GM19455 (cell line): ENCODE measurements around the gene PLAAT4.
"Not testable (repeated sequence)": the region's sequence is repeated elsewhere in the genome, so short reads cannot be mapped to it uniquely, and the experiment has no call there.

ENCODE experiments used
- ATAC-seq: cut with Tn5 transposase; IDR thresholded peaks from one replicate; pipeline ENCODE4 v1.9.1; 2021; ENCODE audit not compliant: unreplicated experiment

PLAAT4 gene

GRCh38 chr11:63567044-63567840 is 30.6 kb downstream of the PLAAT4 start:
- ATAC-seq, result peak; percentile 73

DNA sequence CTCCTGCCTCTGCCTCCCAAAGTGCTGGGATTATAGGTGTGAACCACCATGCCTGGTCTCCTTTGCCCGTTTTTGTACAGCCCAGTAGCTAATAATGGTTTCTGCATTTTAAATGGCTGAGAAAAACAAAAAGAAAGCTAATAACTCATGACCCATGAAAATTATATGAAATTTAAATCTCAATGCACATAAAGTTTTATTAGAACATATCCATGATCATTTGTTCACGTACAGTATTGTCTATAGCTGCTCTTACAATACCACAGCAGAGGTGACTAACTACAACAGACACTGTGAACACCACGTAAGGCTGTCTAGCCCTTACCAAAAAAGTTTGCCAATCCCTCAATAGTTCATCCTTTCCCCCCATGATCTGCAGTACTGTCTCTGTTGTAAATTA is 33.0 kb downstream of the PLAAT4 start:
- ATAC-seq, result no peak

GRCh38 chr11:63572026-63572688 is 35.5 kb downstream of the PLAAT4 start:
- no peak for ATAC-seq

- ATAC-seq, result no peak
These were observed 37.6 kb downstream of the PLAAT4 start for GRCh38 chr11:63573881-63574855.

- no peak for ATAC-seq
These were observed 38.4 kb downstream of the PLAAT4 start for GRCh38 chr11:63574856-63575602.

DNA sequence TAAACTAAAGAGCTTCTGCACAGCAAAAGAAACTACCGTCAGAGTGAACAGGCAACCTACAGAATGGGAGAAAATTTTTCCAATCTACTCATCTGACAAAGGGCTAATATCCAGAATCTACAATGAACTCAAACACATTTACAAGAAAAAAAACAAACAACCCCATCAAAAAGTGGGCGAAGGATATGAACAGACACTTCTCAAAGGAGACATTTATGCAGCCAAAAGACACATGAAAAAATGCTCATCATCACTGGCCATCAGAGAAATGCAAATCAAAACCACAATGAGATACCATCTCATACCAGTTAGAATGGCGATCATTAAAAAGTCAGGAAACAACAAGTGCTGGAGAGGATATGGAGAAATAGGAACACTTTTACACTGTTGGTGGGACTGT is 42.3 kb downstream of the PLAAT4 start:
- not testable (repeated sequence) for ATAC-seq

DNA sequence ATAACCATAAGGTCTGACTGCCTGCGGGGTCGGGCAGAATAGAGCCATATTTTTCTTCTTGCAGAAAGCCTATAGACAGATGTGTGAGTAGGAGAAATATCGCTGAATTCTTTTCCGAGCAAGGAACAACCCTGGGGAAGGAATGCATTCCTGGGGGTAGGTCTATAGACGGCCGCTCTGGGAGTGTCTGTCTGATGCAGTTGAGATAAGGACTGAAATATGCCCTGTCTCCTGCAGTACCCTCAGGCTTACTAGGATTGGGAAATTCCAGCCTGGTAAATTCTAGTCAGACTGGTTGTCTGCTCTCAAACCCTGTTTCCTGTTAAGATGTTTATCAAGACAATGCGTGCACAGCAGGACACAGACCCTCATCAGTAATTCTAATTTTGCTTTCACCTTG is 44.6 kb downstream of the PLAAT4 start:
- ATAC-seq, result not testable (repeated sequence)

DNA sequence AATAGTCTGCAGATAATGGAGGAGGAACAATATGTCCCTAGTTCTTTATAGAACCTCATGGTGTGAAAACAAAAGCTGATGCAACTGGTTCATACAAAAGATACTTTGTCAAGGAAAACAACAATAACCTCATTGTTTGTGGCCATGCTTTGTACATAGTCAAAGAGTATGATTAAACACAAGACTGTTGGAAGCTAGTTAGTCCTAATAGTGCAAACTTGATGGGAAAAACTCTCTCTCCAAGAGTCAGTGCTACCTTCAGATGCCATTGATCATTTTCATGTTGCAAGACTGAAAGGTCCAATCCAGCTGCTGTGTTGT is 46.7 kb downstream of the PLAAT4 start:
- no peak for ATAC-seq

GRCh38 chr11:63586451-63587166 is 50.0 kb downstream of the PLAAT4 start:
- ATAC-seq, result no peak

- ATAC-seq, result no peak
These were observed 52.4 kb downstream of the PLAAT4 start for GRCh38 chr11:63589000-63589399.

- no peak for ATAC-seq
These were observed 53.6 kb downstream of the PLAAT4 start for GRCh38 chr11:63590024-63590788.

- no peak for ATAC-seq
These were observed 56.4 kb downstream of the PLAAT4 start for GRCh38 chr11:63592975-63593395.

GRCh38 chr11:63595296-63595695 is 58.7 kb downstream of the PLAAT4 start:
- no peak for ATAC-seq
